MG63 (cell line): ENCODE data around the gene TFE3. TPM values are rescaled to one million over a fixed set of nuclear protein-coding genes. Genes with fewer than 3 reads are reported as not detected.
"Not testable (repeated sequence)": the region's sequence is repeated elsewhere in the genome, so short reads cannot be mapped to it uniquely, and the experiment has no call there.

Source experiments
- DNase-seq: peaks from one replicate; pipeline ENCODE4 v3.0.0-alpha.2; 2020
- H3K27me3 ChIP-seq: fragments of 250-450 bp; sonication (Bioruptor Pico); 2 replicates; pipeline ENCODE4 v1.5.1; 2020; ENCODE audit warnings: mild to moderate bottlenecking, moderate library complexity
- H3K36me3 ChIP-seq: fragments of 250-450 bp; sonication (Bioruptor Pico); 2 replicates; pipeline ENCODE4 v1.5.1; 2020; ENCODE audit warnings: mild to moderate bottlenecking, moderate library complexity
- H3K4me3 ChIP-seq: fragments of 250-450 bp; sonication (Bioruptor Pico); 2 replicates; pipeline ENCODE4 v1.5.1; 2020; ENCODE audit warnings: mild to moderate bottlenecking, moderate library complexity
- H3K9me3 ChIP-seq: fragments of 250-450 bp; sonication (Bioruptor Pico); 2 replicates; pipeline ENCODE4 v1.5.1; 2020; ENCODE audit warnings: mild to moderate bottlenecking, moderate library complexity
- total RNA-seq: library from RNA; depleted of rRNA; stranded (reverse); fragments of >200 nt; shearing (Covaris generic); gene quantifications from 2 replicates; pipeline ENCODE4 v1.2.3, GENCODE V29; 2014; ENCODE audit warnings: low replicate concordance; rRNA removed

TFE3 gene
- total RNA-seq, 1 experiment from 2014 or later, result 49.3 TPM

DNA sequence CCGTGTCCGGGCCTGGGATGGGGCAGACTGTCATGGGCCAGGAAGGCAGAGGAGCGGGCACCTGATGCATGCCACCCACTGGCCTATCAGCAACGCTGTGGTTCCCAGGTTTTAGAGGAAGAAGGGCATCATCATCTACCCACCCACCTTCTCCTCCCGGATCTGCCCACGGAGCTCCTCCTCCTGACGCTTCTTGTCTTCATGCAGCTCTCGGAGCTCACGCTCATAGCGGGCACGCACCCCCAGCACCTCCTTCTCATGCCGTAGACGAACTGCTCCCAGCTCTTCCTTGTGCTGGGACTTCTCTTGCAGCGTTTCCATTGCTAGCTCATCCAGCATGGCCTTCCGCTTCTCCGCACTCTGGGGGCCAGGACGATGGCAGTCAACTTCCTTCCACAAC, 60.1 kb downstream of the TFE3 start:
- Histone ChIP-seq H3K27me3 (no peaks in the 10 kb centered on the region), H3K9me3 (no peaks in the 10 kb centered on the region), H3K36me3 (no peaks in the 10 kb centered on the region), H3K4me3 (no peak overlapping the region)
- no peak for DNase-seq

DNA sequence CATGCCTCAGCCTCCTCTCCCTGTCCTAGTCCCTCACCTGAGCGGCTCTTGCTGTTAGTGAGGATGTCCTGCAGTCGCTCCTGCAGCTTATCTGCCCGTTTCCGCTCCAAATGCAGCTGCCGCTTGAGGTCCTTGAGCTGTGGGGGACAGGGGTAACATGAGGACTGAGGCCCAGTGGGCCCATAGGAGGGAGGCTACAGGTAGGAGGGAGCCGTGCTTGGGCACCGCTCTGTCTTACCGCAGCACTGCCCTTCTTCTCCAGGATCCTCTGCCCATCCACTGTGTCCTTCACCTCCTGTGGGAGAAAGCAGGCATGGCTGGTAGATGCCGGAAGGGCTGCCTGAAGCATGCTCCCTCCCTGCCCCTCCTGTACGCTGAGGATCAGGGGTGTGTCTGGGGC, 62.0 kb downstream of the TFE3 start:
- no peaks in the 10 kb centered on the region for H3K36me3 ChIP-seq
- H3K9me3 ChIP-seq, result no peaks in the 10 kb centered on the region
- H3K4me3 ChIP-seq, result no peak overlapping the region
- H3K27me3 ChIP-seq, result no peaks in the 10 kb centered on the region
- DNase-seq, result no peak

DNA sequence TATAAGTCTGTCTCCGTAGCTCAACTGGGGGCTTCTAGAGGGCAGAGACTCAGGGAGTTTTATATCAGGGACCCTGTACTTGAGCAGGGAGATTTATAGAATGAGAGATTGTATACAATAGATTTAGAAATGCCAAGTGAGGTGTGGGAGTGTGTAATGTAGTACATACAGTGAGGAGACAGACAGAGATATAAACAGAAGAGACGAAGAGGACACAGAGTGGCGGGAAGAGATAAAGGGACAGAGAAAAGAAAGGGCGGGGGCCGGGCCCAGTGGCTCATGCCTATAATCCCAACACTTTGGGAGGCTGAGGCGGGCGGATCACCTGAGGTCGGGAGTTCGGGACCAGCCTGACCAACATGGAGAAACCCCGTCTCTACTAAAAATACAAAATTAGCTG, 62.8 kb downstream of the TFE3 start:
- H3K4me3 ChIP-seq, H3K36me3 ChIP-seq, H3K9me3 ChIP-seq, H3K27me3 ChIP-seq, DNase-seq: not testable (repeated sequence)

Other genes starting within 250 kb of the TFE3 start
- 16.1 and 46.1 TPM in 2 replicates for gene HDAC6, start 241.3 kb downstream of the TFE3 start, total RNA-seq
- gene ERAS, start 216.8 kb downstream of the TFE3 start, total RNA-seq, result not detected in 2 replicates
- 0.72 and 6.1 TPM in 2 replicates for gene PCSK1N, start 207.7 kb downstream of the TFE3 start, total RNA-seq
- gene TIMM17B, start 145.6 kb downstream of the TFE3 start, total RNA-seq, result 74.1 and 76.5 TPM in 2 replicates
- gene PQBP1, start 145.4 kb downstream of the TFE3 start, total RNA-seq, result 117 and 168 TPM in 2 replicates
- gene SLC35A2, start 131.7 kb downstream of the TFE3 start, total RNA-seq, result 16.6 and 25.9 TPM in 2 replicates
- 1.6 and 1.9 TPM in 2 replicates for gene PIM2, start 124.3 kb downstream of the TFE3 start, total RNA-seq
- 21.9 and 27.4 TPM in 2 replicates for gene OTUD5, start 85.8 kb downstream of the TFE3 start, total RNA-seq
- 0.23 TPM in 1 of 2 replicates, not detected in the other for gene KCND1, start 71.5 kb downstream of the TFE3 start, total RNA-seq
- gene GRIPAP1, start 41.1 kb downstream of the TFE3 start, total RNA-seq, result 15.7 and 20.3 TPM in 2 replicates
- 0.30 and 0.59 TPM in 2 replicates for gene CCDC120, start 15.6 kb upstream of the TFE3 start, total RNA-seq
- gene PRAF2, start 30.6 kb upstream of the TFE3 start, total RNA-seq, result 1.9 TPM in 1 of 2 replicates, not detected in the other
- 35.9 and 43.1 TPM in 2 replicates for gene WDR45, start 36.5 kb upstream of the TFE3 start, total RNA-seq
- gene GPKOW, start 80.4 kb upstream of the TFE3 start, total RNA-seq, result 30.1 and 38.4 TPM in 2 replicates
- 1.1 and 3.2 TPM in 2 replicates for gene MAGIX, start 119.4 kb upstream of the TFE3 start, total RNA-seq
- gene PLP2, start 128.5 kb upstream of the TFE3 start, total RNA-seq, result 114 and 139 TPM in 2 replicates
- 1.2 and 8.3 TPM in 2 replicates for gene PRICKLE3, start 143.0 kb upstream of the TFE3 start, total RNA-seq
- gene SYP, start 156.8 kb upstream of the TFE3 start, total RNA-seq, result 0.17 and 0.63 TPM in 2 replicates
- not detected in 2 replicates for gene CACNA1F, start 190.0 kb upstream of the TFE3 start, total RNA-seq
- gene CCDC22, start 192.1 kb upstream of the TFE3 start, total RNA-seq, result 21.2 and 35.2 TPM in 2 replicates
- gene FOXP3, start 221.4 kb upstream of the TFE3 start, total RNA-seq, result not detected in 2 replicates
- 3.2 and 7.6 TPM in 2 replicates for gene PPP1R3F, start 226.4 kb upstream of the TFE3 start, total RNA-seq